A172 (cell line): Measurements from ENCODE around the gene OSM. TPM values are rescaled to one million over a fixed set of nuclear protein-coding genes. Genes with fewer than 3 reads are reported as not detected.

Experiments used
- total RNA-seq: library from RNA; depleted of rRNA; stranded (reverse); fragments of >200 nt; shearing (Covaris generic); gene quantifications from 2 replicates; pipeline ENCODE4 v1.2.3, GENCODE V29; 2014; rRNA removed

Gene OSM
- total RNA-seq, 1 experiment from 2014 or later: not detected

Other genes with a start within 250 kb of the OSM start
- not detected in 2 replicates for gene HORMAD2, start 186.4 kb downstream of the OSM start, total RNA-seq
- gene LIF, start 20.1 kb downstream of the OSM start, total RNA-seq: 24.8 and 25.4 TPM in 2 replicates
- gene CASTOR1, start 22.7 kb upstream of the OSM start, total RNA-seq: 12.8 and 20.8 TPM in 2 replicates
- gene TBC1D10A, start 60.1 kb upstream of the OSM start, total RNA-seq: 12.1 and 17.0 TPM in 2 replicates
- 25.1 and 39.8 TPM in 2 replicates for gene SF3A1, start 90.0 kb upstream of the OSM start, total RNA-seq
- gene CCDC157, start 90.2 kb upstream of the OSM start, total RNA-seq: 1.1 and 1.2 TPM in 2 replicates
- gene RNF215, start 120.6 kb upstream of the OSM start, total RNA-seq: 9.9 and 15.6 TPM in 2 replicates
- 5.4 and 11.8 TPM in 2 replicates for gene SEC14L2, start 130.2 kb upstream of the OSM start, total RNA-seq
- gene MTFP1, start 158.9 kb upstream of the OSM start, total RNA-seq: 16.6 and 17.1 TPM in 2 replicates
- gene SEC14L3, start 205.2 kb upstream of the OSM start, total RNA-seq: not detected in 2 replicates
- not detected in 2 replicates for gene SEC14L4, start 238.8 kb upstream of the OSM start, total RNA-seq